GM10248 (cell line): ENCODE measurements around the gene TSPAN14.

Experiments
- CTCF ChIA-PET: fragments of 300-600 bp; sonication (Branson Sonifier 250); formaldehyde crosslinking; extraction: SDS; loops from one replicate; lab custom pipeline; 2021; ENCODE audit warnings: antibody characterized with exemption; lab: Yijun Ruan, JAX
- POLR2A ChIA-PET: fragments of 350-650 bp; sonication (Branson Sonifier 250); formaldehyde crosslinking; extraction: SDS; loops from one replicate; lab custom pipeline; 2020; ENCODE audit warnings: antibody characterized with exemption; lab: Yijun Ruan, JAX
- DNase-seq: peaks from one replicate; pipeline ENCODE4 v3.0.0; 2012; ENCODE audit errors: extremely low spot score
- TF ChIP-seq, protein P1 (sequence below): IDR thresholded peaks from 2 replicates; pipeline ENCODE4 v1.5.1; 2012; ENCODE audit warnings: mild to moderate bottlenecking, low read depth; ENCODE audit errors: extremely low read depth, missing control alignments, control extremely low read depth

TSPAN14 gene

GRCh38 chr10:80509403-80510161, 55.5 kb downstream of the TSPAN14 start:
- ChIA-PET CTCF (interaction anchor here (1.2 to 27.0 kb wide), 5 partner anchors 12 to 132 kb away, joined by 3 to 1060 read pairs (median 11); partner anchors contain the start of gene TSPAN14), POLR2A (no interaction called here)
- DNase-seq = no peak
- TF ChIP-seq, protein P1, sequence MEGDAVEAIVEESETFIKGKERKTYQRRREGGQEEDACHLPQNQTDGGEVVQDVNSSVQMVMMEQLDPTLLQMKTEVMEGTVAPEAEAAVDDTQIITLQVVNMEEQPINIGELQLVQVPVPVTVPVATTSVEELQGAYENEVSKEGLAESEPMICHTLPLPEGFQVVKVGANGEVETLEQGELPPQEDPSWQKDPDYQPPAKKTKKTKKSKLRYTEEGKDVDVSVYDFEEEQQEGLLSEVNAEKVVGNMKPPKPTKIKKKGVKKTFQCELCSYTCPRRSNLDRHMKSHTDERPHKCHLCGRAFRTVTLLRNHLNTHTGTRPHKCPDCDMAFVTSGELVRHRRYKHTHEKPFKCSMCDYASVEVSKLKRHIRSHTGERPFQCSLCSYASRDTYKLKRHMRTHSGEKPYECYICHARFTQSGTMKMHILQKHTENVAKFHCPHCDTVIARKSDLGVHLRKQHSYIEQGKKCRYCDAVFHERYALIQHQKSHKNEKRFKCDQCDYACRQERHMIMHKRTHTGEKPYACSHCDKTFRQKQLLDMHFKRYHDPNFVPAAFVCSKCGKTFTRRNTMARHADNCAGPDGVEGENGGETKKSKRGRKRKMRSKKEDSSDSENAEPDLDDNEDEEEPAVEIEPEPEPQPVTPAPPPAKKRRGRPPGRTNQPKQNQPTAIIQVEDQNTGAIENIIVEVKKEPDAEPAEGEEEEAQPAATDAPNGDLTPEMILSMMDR = no peak

DNA sequence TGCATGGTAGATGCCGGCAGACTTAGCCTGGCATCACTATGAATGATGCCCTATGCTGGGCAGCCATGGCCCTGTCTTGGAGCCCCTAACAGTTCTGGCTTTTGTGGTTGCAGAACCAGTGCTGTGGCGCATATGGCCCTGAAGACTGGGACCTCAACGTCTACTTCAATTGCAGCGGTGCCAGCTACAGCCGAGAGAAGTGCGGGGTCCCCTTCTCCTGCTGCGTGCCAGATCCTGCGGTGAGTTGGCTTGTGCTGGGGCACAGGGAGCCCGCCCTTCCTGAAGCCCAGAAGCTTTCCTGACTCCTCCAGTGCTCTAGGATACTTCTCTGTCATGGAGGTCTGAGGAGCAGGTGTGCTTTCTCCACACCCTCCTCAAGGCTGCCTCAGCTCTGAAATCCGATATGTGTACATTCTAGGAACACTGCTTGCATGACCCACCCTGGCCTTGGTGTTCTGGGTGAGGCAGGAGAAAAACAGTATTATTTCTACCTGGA, 58.0 kb downstream of the TSPAN14 start:
- TF ChIP-seq, protein P1 = no peak
- POLR2A ChIA-PET = no interaction called here
- CTCF ChIA-PET = interaction anchor here (1.0 to 27.0 kb wide), 4 partner anchors 15 to 151 kb away, joined by 3 to 1060 read pairs (median 4); partner anchors contain the start of gene TSPAN14
- DNase-seq = no peak

DNA sequence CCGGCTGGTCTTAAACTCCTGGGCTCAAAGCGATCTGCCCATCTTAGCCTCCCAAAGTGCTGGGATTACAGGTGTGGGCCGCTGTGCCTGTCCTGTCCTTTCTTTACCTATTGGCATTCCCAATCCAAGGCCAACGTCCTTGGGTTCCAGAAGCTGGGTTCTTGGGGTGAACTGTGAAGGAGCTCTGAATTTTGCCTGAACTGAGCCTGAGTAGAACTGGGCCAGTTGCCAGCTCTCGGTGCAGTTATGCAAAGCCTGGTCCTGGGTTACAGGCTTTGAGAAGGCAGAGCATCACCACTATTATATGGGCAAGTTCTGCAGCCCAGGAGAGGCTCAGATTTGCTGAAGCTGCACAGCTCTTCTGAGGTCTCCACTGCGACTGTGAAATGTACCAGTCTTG, 59.0 kb downstream of the TSPAN14 start:
- POLR2A ChIA-PET = no interaction called here
- CTCF ChIA-PET = interaction anchor here (1.6 to 27.0 kb wide), 3 partner anchors 8 to 135 kb away, joined by 3 to 1060 read pairs (median 39); partner anchors contain the start of gene TSPAN14
- no peak for DNase-seq
- TF ChIP-seq, protein P1 = no peak

DNA sequence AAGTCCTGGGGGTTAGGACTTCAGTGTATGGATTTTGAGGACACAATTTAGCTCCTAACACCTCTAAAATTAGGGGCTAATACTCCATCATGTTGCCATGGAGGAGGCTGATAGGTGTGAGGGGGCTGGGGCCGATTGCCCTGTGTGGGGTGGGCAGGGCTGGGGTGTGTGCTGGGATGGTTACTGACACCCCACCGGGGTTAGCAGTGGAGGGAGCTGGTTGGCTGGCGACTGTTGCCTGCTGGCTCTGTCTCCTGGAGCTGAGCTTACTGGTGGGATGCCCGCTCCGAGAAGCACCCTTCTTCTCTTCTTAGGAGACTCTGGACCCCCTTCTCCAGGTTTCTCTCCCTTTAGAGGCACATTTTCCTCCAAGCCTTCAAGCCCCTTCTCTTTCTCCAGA, 61.4 kb downstream of the TSPAN14 start:
- no peak for DNase-seq
- CTCF ChIA-PET = interaction anchor here (4.1 to 27.0 kb wide), 2 partner anchors 11 to 62 kb away, joined by 39 to 1060 read pairs; partner anchors contain the start of gene TSPAN14
- TF ChIP-seq, protein P1 = no peak
- POLR2A ChIA-PET = no interaction called here

GRCh38 chr10:80515941-80516340, 61.8 kb downstream of the TSPAN14 start:
- TF ChIP-seq, protein P1 = no peak
- no peak for DNase-seq
- CTCF ChIA-PET = interaction anchor here (4.1 to 27.0 kb wide), 2 partner anchors 11 to 62 kb away, joined by 39 to 1060 read pairs; partner anchors contain the start of gene TSPAN14
- POLR2A ChIA-PET = no interaction called here

DNA sequence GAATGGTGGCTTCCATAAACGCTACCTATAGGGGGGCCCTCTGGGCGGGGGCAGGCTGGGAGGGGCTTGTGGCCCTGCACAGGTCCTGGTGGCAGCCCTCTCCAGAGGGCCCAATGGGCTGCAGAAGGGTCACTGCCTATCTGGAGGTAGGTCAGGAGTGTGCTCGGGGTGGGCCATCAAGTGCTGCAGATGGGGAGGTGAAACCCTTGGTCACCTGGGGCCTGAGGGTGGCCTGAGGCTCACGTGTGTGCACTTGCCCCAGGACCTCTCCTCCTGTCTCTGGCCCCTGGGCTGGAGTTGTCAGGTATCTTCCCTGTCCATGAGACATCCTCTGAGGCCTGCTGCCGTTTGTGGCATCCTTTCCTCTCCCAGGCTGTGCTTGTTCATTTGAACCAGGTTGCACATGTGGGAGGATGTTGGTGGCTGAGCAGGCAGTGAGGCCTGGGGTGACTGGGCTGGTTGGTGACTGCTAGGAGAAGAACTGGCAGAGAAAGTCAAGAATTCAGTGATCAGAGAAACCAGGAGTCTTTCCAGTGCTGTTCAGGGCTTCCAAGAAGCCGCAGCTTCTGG, 62.5 kb downstream of the TSPAN14 start:
- TF ChIP-seq, protein P1 = no peak
- DNase-seq = no peak
- ChIA-PET CTCF (interaction anchor here (4.1 to 27.0 kb wide), 2 partner anchors 12 to 63 kb away, joined by 39 to 1060 read pairs; partner anchors contain the start of gene TSPAN14), POLR2A (no interaction called here)
